ENCODE measurements around the gene EP300.
"Not testable (repeated sequence)": the region's sequence is repeated elsewhere in the genome, so short reads cannot be mapped to it uniquely, and the experiment has no call there.

The EP300 gene

DNA sequence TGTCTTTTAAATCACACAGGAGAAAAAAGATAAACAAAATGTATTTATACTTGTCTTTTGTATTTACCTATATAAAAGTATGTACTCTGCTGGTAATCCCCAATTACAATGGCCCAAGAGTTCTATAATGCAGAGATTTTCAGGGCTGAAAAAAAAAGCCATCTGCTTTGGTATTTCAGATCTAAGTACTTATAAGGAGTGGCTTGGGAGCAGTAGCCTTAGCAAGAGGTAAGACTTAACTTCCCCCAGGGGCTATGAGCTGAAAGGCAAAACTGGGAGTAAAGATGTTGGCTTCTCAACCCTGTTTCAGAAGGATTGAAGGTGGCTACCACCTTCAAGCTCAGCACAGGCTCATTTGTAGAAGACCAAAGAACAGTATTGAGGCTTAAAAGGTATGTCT lies 35.3 kb upstream of the EP300 start:
- no peak overlapping the region for H2AFZ ChIP-seq (ENCODE audit: low read depth, low read length)
- H3K9ac ChIP-seq (ENCODE audit: low read depth, low read length) = no peak overlapping the region

DNA sequence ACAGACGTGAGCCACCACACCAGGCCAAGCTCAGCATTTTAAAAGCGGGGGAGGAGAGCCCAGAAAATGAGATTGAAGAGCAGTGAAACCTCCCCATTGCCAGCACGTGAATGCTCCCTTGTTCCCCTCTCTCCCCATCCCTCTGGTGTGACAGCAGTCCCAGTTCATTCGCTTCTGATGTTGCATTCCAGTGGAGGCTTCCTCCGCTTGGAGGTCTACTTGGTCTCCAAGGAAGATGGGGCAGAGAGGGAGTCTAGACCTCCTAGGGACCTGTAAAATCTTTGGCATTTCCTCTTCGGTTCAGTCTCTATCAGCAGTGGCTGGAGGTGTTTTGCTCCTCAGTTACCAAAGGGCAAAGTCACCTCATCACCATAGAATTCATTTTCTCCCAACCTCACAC lies 30.2 kb upstream of the EP300 start:
- no peak overlapping the region for H3K9ac ChIP-seq (ENCODE audit: low read depth, low read length)
- H3K27me3 ChIP-seq (ENCODE audit: insufficient read depth, low read length, poor library complexity) = no peaks in the 10 kb centered on the region
- H3K9me3 ChIP-seq (ENCODE audit: insufficient read depth, low read length, severe bottlenecking) = no peaks in the 10 kb centered on the region
- H3K4me1 ChIP-seq (ENCODE audit: insufficient read depth, low read length) = no peaks in the 10 kb centered on the region
- H3K36me3 ChIP-seq (ENCODE audit: insufficient read depth, low read length) = no peaks in the 10 kb centered on the region
- no peak overlapping the region for H3K4me2 ChIP-seq (ENCODE audit: insufficient read depth, low read length)
- no peak overlapping the region for H3K4me3 ChIP-seq (ENCODE audit: low read depth in 1 of 2, low read length in 2 of 2)
- H2AFZ ChIP-seq (ENCODE audit: low read depth, low read length) = no peak overlapping the region
- TF ChIP-seq, protein P1, sequence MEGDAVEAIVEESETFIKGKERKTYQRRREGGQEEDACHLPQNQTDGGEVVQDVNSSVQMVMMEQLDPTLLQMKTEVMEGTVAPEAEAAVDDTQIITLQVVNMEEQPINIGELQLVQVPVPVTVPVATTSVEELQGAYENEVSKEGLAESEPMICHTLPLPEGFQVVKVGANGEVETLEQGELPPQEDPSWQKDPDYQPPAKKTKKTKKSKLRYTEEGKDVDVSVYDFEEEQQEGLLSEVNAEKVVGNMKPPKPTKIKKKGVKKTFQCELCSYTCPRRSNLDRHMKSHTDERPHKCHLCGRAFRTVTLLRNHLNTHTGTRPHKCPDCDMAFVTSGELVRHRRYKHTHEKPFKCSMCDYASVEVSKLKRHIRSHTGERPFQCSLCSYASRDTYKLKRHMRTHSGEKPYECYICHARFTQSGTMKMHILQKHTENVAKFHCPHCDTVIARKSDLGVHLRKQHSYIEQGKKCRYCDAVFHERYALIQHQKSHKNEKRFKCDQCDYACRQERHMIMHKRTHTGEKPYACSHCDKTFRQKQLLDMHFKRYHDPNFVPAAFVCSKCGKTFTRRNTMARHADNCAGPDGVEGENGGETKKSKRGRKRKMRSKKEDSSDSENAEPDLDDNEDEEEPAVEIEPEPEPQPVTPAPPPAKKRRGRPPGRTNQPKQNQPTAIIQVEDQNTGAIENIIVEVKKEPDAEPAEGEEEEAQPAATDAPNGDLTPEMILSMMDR (IDR thresholded peaks at IDR 0.05; ENCODE audit: borderline replicate concordance, extremely low read depth, low read length, poor library complexity, severe bottlenecking) = no peak
- TF ChIP-seq EZH2 (IDR thresholded peaks at IDR 0.05; ENCODE audit: borderline replicate concordance, low read depth, low read length, severe bottlenecking) = no peak
- H3K79me2 ChIP-seq (ENCODE audit: insufficient read depth, low read length) = no peaks in the 10 kb centered on the region
- no peak overlapping the region for H3K27ac ChIP-seq (ENCODE audit: low read length)
- DNase-seq (no peak), ATAC-seq (ENCODE audit: insufficient read depth, low read depth) (no peak)
- no peaks in the 10 kb centered on the region for H4K20me1 ChIP-seq (ENCODE audit: insufficient read depth, low read length)

More for the DNA sequence above, 35.3 kb upstream of the EP300 start:
- H4K20me1 ChIP-seq (ENCODE audit: insufficient read depth, low read length) = no peaks in the 10 kb centered on the region
- H3K36me3 ChIP-seq (ENCODE audit: insufficient read depth, low read length) = no peaks in the 10 kb centered on the region
- H3K4me2 ChIP-seq (ENCODE audit: insufficient read depth, low read length) = no peak overlapping the region
- H3K79me2 ChIP-seq (ENCODE audit: insufficient read depth, low read length) = no peaks in the 10 kb centered on the region
- H3K4me1 ChIP-seq (ENCODE audit: insufficient read depth, low read length) = no peaks in the 10 kb centered on the region
- no peaks in the 10 kb centered on the region for H3K27me3 ChIP-seq (ENCODE audit: insufficient read depth, low read length, poor library complexity)
- no peaks in the 10 kb centered on the region for H3K9me3 ChIP-seq (ENCODE audit: insufficient read depth, low read length, severe bottlenecking)
- H3K4me3 ChIP-seq (ENCODE audit: low read depth in 1 of 2, low read length in 2 of 2) = no peak overlapping the region
- ATAC-seq (ENCODE audit: insufficient read depth, low read depth) (no peak), DNase-seq (no peak)
- TF ChIP-seq, protein P1 (IDR thresholded peaks at IDR 0.05; ENCODE audit: borderline replicate concordance, extremely low read depth, low read length, poor library complexity, severe bottlenecking) = no peak
- TF ChIP-seq EZH2 (IDR thresholded peaks at IDR 0.05; ENCODE audit: borderline replicate concordance, low read depth, low read length, severe bottlenecking) = no peak
- no peak overlapping the region for H3K27ac ChIP-seq (ENCODE audit: low read length)

DNA sequence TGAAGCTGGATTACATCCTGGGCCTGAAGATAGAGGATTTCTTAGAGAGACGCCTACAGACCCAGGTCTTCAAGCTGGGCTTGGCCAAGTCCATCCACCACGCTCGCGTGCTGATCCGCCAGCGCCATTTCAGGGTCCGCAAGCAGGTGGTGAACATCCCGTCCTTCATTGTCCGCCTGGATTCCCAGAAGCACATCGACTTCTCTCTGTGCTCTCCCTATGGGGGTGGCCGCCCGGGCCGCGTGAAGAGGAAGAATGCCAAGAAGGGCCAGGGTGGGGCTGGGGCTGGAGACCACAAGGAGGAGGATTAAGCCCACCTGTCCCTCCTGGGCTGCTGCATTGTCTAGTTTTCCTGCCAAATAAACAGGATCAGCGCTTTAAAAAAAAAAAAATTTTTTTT lies 28.1 kb upstream of the EP300 start:
- H3K79me2 ChIP-seq (ENCODE audit: insufficient read depth, low read length); H3K4me1 ChIP-seq (ENCODE audit: insufficient read depth, low read length); H3K4me3 ChIP-seq (ENCODE audit: low read depth in 1 of 2, low read length in 2 of 2); H3K36me3 ChIP-seq (ENCODE audit: insufficient read depth, low read length); H3K27me3 ChIP-seq (ENCODE audit: insufficient read depth, low read length, poor library complexity); H3K9ac ChIP-seq (ENCODE audit: low read depth, low read length); H4K20me1 ChIP-seq (ENCODE audit: insufficient read depth, low read length); H3K4me2 ChIP-seq (ENCODE audit: insufficient read depth, low read length); ATAC-seq (ENCODE audit: insufficient read depth, low read depth); H3K9me3 ChIP-seq (ENCODE audit: insufficient read depth, low read length, severe bottlenecking); DNase-seq; H2AFZ ChIP-seq (ENCODE audit: low read depth, low read length); H3K27ac ChIP-seq (ENCODE audit: low read length): not testable (repeated sequence)

DNA sequence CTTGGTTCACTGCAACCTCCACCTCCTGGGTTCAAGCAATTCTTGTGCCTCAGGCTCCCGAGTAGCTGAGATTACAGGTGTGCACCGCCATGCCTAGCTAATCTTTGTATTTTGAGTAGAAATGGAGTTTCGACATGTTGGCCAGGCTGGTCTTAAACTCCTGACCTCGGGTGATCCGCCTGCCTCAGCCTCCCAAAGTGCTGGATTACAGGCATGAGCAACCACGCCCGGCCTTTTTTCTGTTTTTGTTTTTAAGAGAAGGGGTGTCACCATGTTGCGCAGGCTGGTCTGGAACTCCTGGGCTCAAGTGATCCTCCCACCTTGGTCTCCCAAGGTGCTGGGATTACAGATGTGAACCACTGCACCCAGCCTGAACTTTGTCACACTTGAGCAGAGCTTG lies 26.1 kb upstream of the EP300 start:
- H4K20me1 ChIP-seq (ENCODE audit: insufficient read depth, low read length); ATAC-seq (ENCODE audit: insufficient read depth, low read depth); H3K9ac ChIP-seq (ENCODE audit: low read depth, low read length); H3K36me3 ChIP-seq (ENCODE audit: insufficient read depth, low read length); H3K4me1 ChIP-seq (ENCODE audit: insufficient read depth, low read length); H3K79me2 ChIP-seq (ENCODE audit: insufficient read depth, low read length); H3K4me2 ChIP-seq (ENCODE audit: insufficient read depth, low read length); H3K27ac ChIP-seq (ENCODE audit: low read length); H3K27me3 ChIP-seq (ENCODE audit: insufficient read depth, low read length, poor library complexity); H3K4me3 ChIP-seq (ENCODE audit: low read depth in 1 of 2, low read length in 2 of 2); H2AFZ ChIP-seq (ENCODE audit: low read depth, low read length); H3K9me3 ChIP-seq (ENCODE audit: insufficient read depth, low read length, severe bottlenecking); DNase-seq: not testable (repeated sequence)

DNA sequence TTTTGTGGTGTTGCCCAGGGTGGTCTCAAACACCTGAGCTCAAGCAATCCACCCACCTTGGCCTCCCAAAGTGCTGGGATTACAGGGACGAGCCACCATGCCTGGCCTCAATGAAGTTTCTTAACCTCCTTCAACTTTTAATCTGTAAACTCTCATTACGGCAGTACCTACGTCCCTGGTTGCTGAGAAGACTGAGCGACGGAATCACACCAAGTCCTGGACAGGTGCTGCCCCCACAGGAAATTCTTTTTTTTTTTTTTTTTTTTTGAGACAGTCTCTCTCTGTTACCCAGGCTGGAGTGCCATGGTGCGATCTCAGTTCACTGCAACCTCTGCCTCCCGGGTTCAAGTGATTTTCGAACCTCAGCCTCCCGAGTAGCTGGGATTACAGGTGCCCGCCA lies 24.4 kb upstream of the EP300 start:
- not testable (repeated sequence) for H3K79me2 ChIP-seq (ENCODE audit: insufficient read depth, low read length); H3K9me3 ChIP-seq (ENCODE audit: insufficient read depth, low read length, severe bottlenecking); DNase-seq; H3K4me2 ChIP-seq (ENCODE audit: insufficient read depth, low read length); H3K36me3 ChIP-seq (ENCODE audit: insufficient read depth, low read length); H3K9ac ChIP-seq (ENCODE audit: low read depth, low read length); H2AFZ ChIP-seq (ENCODE audit: low read depth, low read length); H3K27ac ChIP-seq (ENCODE audit: low read length); H3K4me1 ChIP-seq (ENCODE audit: insufficient read depth, low read length); ATAC-seq (ENCODE audit: insufficient read depth, low read depth); H3K27me3 ChIP-seq (ENCODE audit: insufficient read depth, low read length, poor library complexity); H4K20me1 ChIP-seq (ENCODE audit: insufficient read depth, low read length); H3K4me3 ChIP-seq (ENCODE audit: low read depth in 1 of 2, low read length in 2 of 2)

All from DND-41 (cell line).